H1 (cell line): Measurements from ENCODE around the gene IL2RA. TPM values are rescaled to one million over a fixed set of nuclear protein-coding genes. Genes with fewer than 3 reads are reported as not detected.

Experiments
- polyA plus RNA-seq, 7 experiments: library from polyadenylated mRNA; depleted of rRNA in 3 of 7; stranded (reverse) in 5 of 7; unstranded in 2 of 7; fragments of >200 nt in 5 of 7; fragments of 200-250 nt in 2 of 7; gene quantifications; 1 replicate in 5 of 7; 2 replicates in 1 of 7; 4 replicates in 1 of 7; pipeline versions ENCODE4 v1.2.1 to v1.2.3, GENCODE V29; 2011 to 2013; ENCODE audit warnings: missing spikeins in 2 of 7, mixed read lengths in 2 of 7
- total RNA-seq: library from RNA; stranded (reverse); fragmentation: NEBNext Ultra II Directional; extraction: Animal tissue kit (Norgen Biotek cat#: 25700); gene quantifications from 2 replicates; pipeline ENCODE4 v1.2.1, GENCODE V29; 2021
- TF ChIP-seq, protein P1 (sequence below), 3 experiments: IDR thresholded peaks; 1 replicate in 2 of 3; 2 replicates in 1 of 3; pipeline versions ENCODE4 v1.5.1 to v1.6.1; 2011; ENCODE audit warnings: low read length in 3 of 3, mild to moderate bottlenecking in 3 of 3, inconsistent platforms in 2 of 3, low read depth in 1 of 3, moderate library complexity in 1 of 3; ENCODE audit not compliant: insufficient read depth in 1 of 3; ENCODE audit errors: control extremely low read depth in 1 of 3

IL2RA gene
- total and polyA plus RNA-seq, 2 of the 8 experiments (the other 6 are each of a cell fraction or from before 2014, with no cell fraction given) = not detected

DNA sequence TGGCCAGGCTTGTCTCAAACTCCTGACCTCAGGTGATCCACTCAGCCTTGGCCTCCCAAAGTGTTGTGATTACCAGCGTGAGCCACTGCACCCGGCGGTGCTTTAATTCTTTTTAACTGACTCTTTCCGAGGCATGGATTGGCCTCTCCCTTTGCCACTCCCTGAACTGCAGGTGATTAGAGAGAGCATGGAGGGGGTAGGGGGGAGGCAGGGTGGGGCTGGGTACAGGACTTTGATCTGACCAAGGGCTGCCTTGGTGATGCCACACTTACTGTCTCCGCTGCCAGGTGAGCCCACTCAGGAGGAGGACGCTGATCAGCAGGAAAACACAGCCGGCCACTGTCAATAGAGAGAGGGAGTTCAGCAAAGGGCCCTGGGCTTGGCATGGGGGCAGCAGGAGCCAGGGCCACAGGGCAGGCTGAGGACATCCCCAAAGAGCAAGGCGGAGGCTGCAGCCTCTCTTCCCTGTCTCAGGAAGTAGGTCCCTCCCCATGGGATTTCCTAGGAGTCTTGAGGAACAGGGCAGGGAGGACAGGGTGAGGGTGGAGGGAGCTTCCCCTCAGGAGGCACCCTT, 44.3 kb downstream of the IL2RA start (continued):
- TF ChIP-seq, protein P1, sequence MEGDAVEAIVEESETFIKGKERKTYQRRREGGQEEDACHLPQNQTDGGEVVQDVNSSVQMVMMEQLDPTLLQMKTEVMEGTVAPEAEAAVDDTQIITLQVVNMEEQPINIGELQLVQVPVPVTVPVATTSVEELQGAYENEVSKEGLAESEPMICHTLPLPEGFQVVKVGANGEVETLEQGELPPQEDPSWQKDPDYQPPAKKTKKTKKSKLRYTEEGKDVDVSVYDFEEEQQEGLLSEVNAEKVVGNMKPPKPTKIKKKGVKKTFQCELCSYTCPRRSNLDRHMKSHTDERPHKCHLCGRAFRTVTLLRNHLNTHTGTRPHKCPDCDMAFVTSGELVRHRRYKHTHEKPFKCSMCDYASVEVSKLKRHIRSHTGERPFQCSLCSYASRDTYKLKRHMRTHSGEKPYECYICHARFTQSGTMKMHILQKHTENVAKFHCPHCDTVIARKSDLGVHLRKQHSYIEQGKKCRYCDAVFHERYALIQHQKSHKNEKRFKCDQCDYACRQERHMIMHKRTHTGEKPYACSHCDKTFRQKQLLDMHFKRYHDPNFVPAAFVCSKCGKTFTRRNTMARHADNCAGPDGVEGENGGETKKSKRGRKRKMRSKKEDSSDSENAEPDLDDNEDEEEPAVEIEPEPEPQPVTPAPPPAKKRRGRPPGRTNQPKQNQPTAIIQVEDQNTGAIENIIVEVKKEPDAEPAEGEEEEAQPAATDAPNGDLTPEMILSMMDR (IDR thresholded peaks at IDR 0.05; ENCODE audit: control extremely low read depth in 1 of 3, insufficient read depth in 1 of 3, low read depth in 1 of 3, low read length in 3 of 3) = no peak
